ENCODE results near the gene FGF21. TPM values are rescaled to one million over a fixed set of nuclear protein-coding genes. Genes with fewer than 3 reads are reported as not detected.

Gene FGF21
- total and polyA plus RNA-seq, 4 donors = not detected

- no peak overlapping the region for H3K27ac ChIP-seq (ENCODE audit: low read depth, low read length)
Observed at GRCh38 chr19:48728911-48729664, 26.2 kb upstream of the FGF21 start.

GRCh38 chr19:48731452-48731851, 23.9 kb upstream of the FGF21 start:
- Histone ChIP-seq H3K36me3 (ENCODE audit: control insufficient read depth, insufficient read depth, low read length) (peaks cover 6% of the 10 kb centered on the region), H3K27me3 (ENCODE audit: control insufficient read depth, insufficient read depth, low read length) (peaks cover 7% of the 10 kb centered on the region), H3K4me1 (ENCODE audit: control insufficient read depth, insufficient read depth, low read length) (peaks cover 6% of the 10 kb centered on the region), H3K4me3 (ENCODE audit: low read depth, low read length) (no peak overlapping the region), H3K9me3 (ENCODE audit: control insufficient read depth, insufficient read depth, low read length) (no peaks in the 10 kb centered on the region), H3K27ac (ENCODE audit: low read depth, low read length) (no peak overlapping the region)
- DNase-seq (ENCODE audit: low read depth in 4 of 6, low spot score in 6 of 6) = no peak
- WGBS (ENCODE audit: insufficient coverage) = 90% methylated on average over 4 of the region's 4 CpGs

More at GRCh38 chr19:48728911-48729664, 26.2 kb upstream of the FGF21 start:
- Histone ChIP-seq H3K36me3 (ENCODE audit: control insufficient read depth, insufficient read depth, low read length) (peaks cover 3% of the 10 kb centered on the region), H3K9me3 (ENCODE audit: control insufficient read depth, insufficient read depth, low read length) (no peaks in the 10 kb centered on the region), H3K4me1 (ENCODE audit: control insufficient read depth, insufficient read depth, low read length) (peaks cover 5% of the 10 kb centered on the region), H3K27me3 (ENCODE audit: control insufficient read depth, insufficient read depth, low read length) (no peaks in the 10 kb centered on the region), H3K4me3 (ENCODE audit: low read depth, low read length) (no peak overlapping the region)
- no peak for DNase-seq (ENCODE audit: low read depth in 4 of 6, low spot score in 6 of 6)
- 37% methylated on average over 70 of the region's 77 CpGs for WGBS (ENCODE audit: insufficient coverage)

GRCh38 chr19:48734625-48735024, 20.7 kb upstream of the FGF21 start:
- WGBS (ENCODE audit: insufficient coverage) = 100% methylated on average over 6 of the region's 9 CpGs
- Histone ChIP-seq H3K4me1 (ENCODE audit: control insufficient read depth, insufficient read depth, low read length) (peaks cover 13% of the 10 kb centered on the region), H3K27ac (ENCODE audit: low read depth, low read length) (no peak overlapping the region), H3K4me3 (ENCODE audit: low read depth, low read length) (no peak overlapping the region), H3K9me3 (ENCODE audit: control insufficient read depth, insufficient read depth, low read length) (no peaks in the 10 kb centered on the region), H3K36me3 (ENCODE audit: control insufficient read depth, insufficient read depth, low read length) (peaks cover 3% of the 10 kb centered on the region), H3K27me3 (ENCODE audit: control insufficient read depth, insufficient read depth, low read length) (peaks cover 7% of the 10 kb centered on the region)
- no peak for DNase-seq (ENCODE audit: low read depth in 4 of 6, low spot score in 6 of 6)

GRCh38 chr19:48735031-48735615, 20.2 kb upstream of the FGF21 start:
- Histone ChIP-seq H3K27ac (ENCODE audit: low read depth, low read length) (no peak overlapping the region), H3K4me1 (ENCODE audit: control insufficient read depth, insufficient read depth, low read length) (peaks cover 18% of the 10 kb centered on the region), H3K36me3 (ENCODE audit: control insufficient read depth, insufficient read depth, low read length) (peaks cover 3% of the 10 kb centered on the region), H3K4me3 (ENCODE audit: low read depth, low read length) (peak overlapping the region; percentile 40), H3K9me3 (ENCODE audit: control insufficient read depth, insufficient read depth, low read length) (no peaks in the 10 kb centered on the region), H3K27me3 (ENCODE audit: control insufficient read depth, insufficient read depth, low read length) (peaks cover 9% of the 10 kb centered on the region)
- WGBS (ENCODE audit: insufficient coverage) = 17% methylated on average over 38 of the region's 38 CpGs
- DNase-seq (ENCODE audit: low read depth in 4 of 6, low spot score in 6 of 6) = peak in 1 of 6 donors; percentile 68

GRCh38 chr19:48737360-48737998, 17.8 kb upstream of the FGF21 start:
- H3K36me3 ChIP-seq (ENCODE audit: control insufficient read depth, insufficient read depth, low read length) = peaks cover 3% of the 10 kb centered on the region
- no peaks in the 10 kb centered on the region for H3K9me3 ChIP-seq (ENCODE audit: control insufficient read depth, insufficient read depth, low read length)
- no peak overlapping the region for H3K27ac ChIP-seq (ENCODE audit: low read depth, low read length)
- peaks cover 36% of the 10 kb centered on the region for H3K4me1 ChIP-seq (ENCODE audit: control insufficient read depth, insufficient read depth, low read length)
- no peak overlapping the region for H3K4me3 ChIP-seq (ENCODE audit: low read depth, low read length)
- WGBS (ENCODE audit: insufficient coverage) = 50% methylated on average over 13 of the region's 22 CpGs
- no peak for DNase-seq (ENCODE audit: low read depth in 4 of 6, low spot score in 6 of 6)
- peaks cover 12% of the 10 kb centered on the region for H3K27me3 ChIP-seq (ENCODE audit: control insufficient read depth, insufficient read depth, low read length)

GRCh38 chr19:48738557-48739403, 16.5 kb upstream of the FGF21 start:
- peaks cover 3% of the 10 kb centered on the region for H3K36me3 ChIP-seq (ENCODE audit: control insufficient read depth, insufficient read depth, low read length)
- no peaks in the 10 kb centered on the region for H3K9me3 ChIP-seq (ENCODE audit: control insufficient read depth, insufficient read depth, low read length)
- WGBS (ENCODE audit: insufficient coverage) = under 1% methylated on average over 94 of the region's 96 CpGs
- H3K27ac ChIP-seq (ENCODE audit: low read depth, low read length) = no peak overlapping the region
- H3K27me3 ChIP-seq (ENCODE audit: control insufficient read depth, insufficient read depth, low read length) = peaks cover 12% of the 10 kb centered on the region
- peak in 5 of 6 donors; percentile 55 to 95 (median 78) for DNase-seq (ENCODE audit: low read depth in 4 of 6, low spot score in 6 of 6)
- H3K4me3 ChIP-seq (ENCODE audit: low read depth, low read length) = peak overlapping the region; percentile 36
- peaks cover 36% of the 10 kb centered on the region for H3K4me1 ChIP-seq (ENCODE audit: control insufficient read depth, insufficient read depth, low read length)

- Histone ChIP-seq H3K27ac (ENCODE audit: low read depth, low read length) (peak overlapping the region; percentile 19), H3K4me3 (ENCODE audit: low read depth, low read length) (peak overlapping the region; percentile 27), H3K27me3 (ENCODE audit: control insufficient read depth, insufficient read depth, low read length) (peaks cover 12% of the 10 kb centered on the region), H3K9me3 (ENCODE audit: control insufficient read depth, insufficient read depth, low read length) (no peaks in the 10 kb centered on the region), H3K4me1 (ENCODE audit: control insufficient read depth, insufficient read depth, low read length) (peaks cover 36% of the 10 kb centered on the region), H3K36me3 (ENCODE audit: control insufficient read depth, insufficient read depth, low read length) (peaks cover 3% of the 10 kb centered on the region)
- 3% methylated on average over 45 of the region's 51 CpGs for WGBS (ENCODE audit: insufficient coverage)
- peak in 2 of 6 donors; percentile 18 to 34 for DNase-seq (ENCODE audit: low read depth in 4 of 6, low spot score in 6 of 6)
Observed at GRCh38 chr19:48739404-48740163, 15.7 kb upstream of the FGF21 start.

GRCh38 chr19:48740164-48740972, 15.0 kb upstream of the FGF21 start, which contains the start of gene RASIP1:
Gene RASIP1, minus strand, starts transcription at chr19:48740610. Its CDS starts 328 bp downstream, at chr19:48740282.
- DNase-seq (ENCODE audit: low read depth in 4 of 6, low spot score in 6 of 6) = no peak
- H3K36me3 ChIP-seq (ENCODE audit: control insufficient read depth, insufficient read depth, low read length) = peaks cover under 1% of the 10 kb centered on the region
- WGBS (ENCODE audit: insufficient coverage) = 57% methylated on average over 18 of the region's 27 CpGs
- H3K4me1 ChIP-seq (ENCODE audit: control insufficient read depth, insufficient read depth, low read length) = peaks cover 31% of the 10 kb centered on the region
- no peaks in the 10 kb centered on the region for H3K9me3 ChIP-seq (ENCODE audit: control insufficient read depth, insufficient read depth, low read length)
- peak within 1 kb of the TSS; percentile 27 for H3K4me3 ChIP-seq (ENCODE audit: low read depth, low read length)
- peaks cover 8% of the 10 kb centered on the region for H3K27me3 ChIP-seq (ENCODE audit: control insufficient read depth, insufficient read depth, low read length)
- H3K27ac ChIP-seq (ENCODE audit: low read depth, low read length) = peak within 1 kb of the TSS; percentile 19
